Heart left ventricle (tissue), 16 donors: Measurements from ENCODE around the gene RAD51B. TPM values are rescaled to one million over a fixed set of nuclear protein-coding genes. Genes with fewer than 3 reads are reported as not detected.

Experiments used
- ATAC-seq, 4 donors: fragments of 200-7000 bp; cut with Tn5 transposase; one replicate each; pipeline ENCODE4 v1.9.1; 2020 to 2022; ENCODE audit warnings: moderate library complexity in 4 of 4, mild to moderate bottlenecking in 3 of 4, moderate number of reproducible peaks in 1 of 4
- DNase-seq, 5 donors: peaks; one replicate each; pipeline ENCODE4 v3.0.0-alpha.2; 2020
- H3K27ac ChIP-seq, 12 donors: fragments of 200-600 bp; sonication (generic) in 4 of 12; one replicate each; pipeline versions ENCODE4 v1.5.0 to v1.8.0; 2016 to 2022; ENCODE audit warnings: mild to moderate bottlenecking in 2 of 12
- H3K27me3 ChIP-seq, 9 donors: fragments of 200-600 bp; sonication (generic) in 2 of 9; one replicate each; pipeline versions ENCODE4 v1.5.1 to v1.8.0; 2016 to 2022; ENCODE audit warnings: mild to moderate bottlenecking in 3 of 9
- H3K36me3 ChIP-seq, 9 donors: fragments of 200-600 bp; sonication (generic) in 2 of 9; one replicate each; pipeline versions ENCODE4 v1.5.0 to v1.8.0; 2018 to 2022; ENCODE audit warnings: mild to moderate bottlenecking in 2 of 9
- H3K4me1 ChIP-seq, 12 donors: fragments of 200-600 bp; sonication (generic) in 4 of 12; one replicate each; pipeline versions ENCODE4 v1.5.0 to v1.8.0; 2016 to 2022; ENCODE audit warnings: mild to moderate bottlenecking in 3 of 12
- H3K4me3 ChIP-seq, 12 donors: fragments of 200-600 bp; sonication (generic) in 4 of 12; one replicate each; pipeline versions ENCODE4 v1.5.0 to v1.8.0; 2017 to 2022; ENCODE audit warnings: mild to moderate bottlenecking in 9 of 12, moderate library complexity in 4 of 12
- H3K9me3 ChIP-seq, 12 donors: fragments of 200-600 bp; sonication (generic) in 4 of 12; one replicate each; pipeline versions ENCODE4 v1.5.0 to v1.8.0; 2016 to 2022; ENCODE audit warnings: mild to moderate bottlenecking in 1 of 12
- CTCF ChIP-seq, 12 donors: fragments of 200-600 bp; sonication (generic) in 4 of 12; IDR thresholded peaks; one replicate each; pipeline versions ENCODE4 v1.5.0 to v1.8.0; 2018 to 2022; ENCODE audit warnings: antibody characterized with exemption in 12 of 12, mild to moderate bottlenecking in 5 of 12
- POLR2A ChIP-seq, 2 donors: fragments of 450-650 bp; IDR thresholded peaks; one replicate each; pipeline ENCODE4 v1.6.1; 2017; ENCODE audit warnings: antibody characterized with exemption in 2 of 2, mild to moderate bottlenecking in 2 of 2, moderate library complexity in 2 of 2
- WGBS, 4 donors: extraction: QIAGEN DNeasy Blood & Tissue Kit in 2 of 4; methylation state at CpG; one replicate each; pipeline versions ENCODE4 v1.1.5 to v1.1.7; 2013 to 2018; 5-methylcytosine and 5-hydroxymethylcytosine counted together
- intact Hi-C, 10 donors: fragments of 100-400 bp; cut with DNase I; formaldehyde crosslinking; loops; one replicate each; pipeline versions ENCODE4 v1.11.1 to v1.14.2; 2022
- polyA plus RNA-seq, 2 donors: library from polyadenylated mRNA; stranded (reverse); fragments of 200-250 nt; gene quantifications; one replicate each; pipeline ENCODE4 v1.2.3, GENCODE V29; 2013
- total RNA-seq, 9 donors: library from RNA; depleted of rRNA in 2 of 9; stranded (reverse); fragments of >200 nt in 2 of 9; fragmentation: NEBNext Ultra II Directional in 3 of 9; extraction: Animal tissue kit (Norgen Biotek cat#: 25700) in 3 of 9; gene quantifications; one replicate each; pipeline versions ENCODE4 v1.1.0 to v1.2.4, GENCODE V29; 2016 to 2023
- donor health status: ischemic (EF 13 %, LVEDD 7.1; RV severe dilation, severe dysfunction).
- donor health status: healthy with polysubstance abuse.
- donor health status: DM: no; HTN: yes; CAD: no.
- donor health status: DM: no; HTN: no; CAD: no.
- donor health status: ischemic (EF 25% LVEDD 6.9; RV normal size, moderate dysfunction).
- donor health status: ischemic (EF 25% LVEDD 5.7; RV mildly dilated, moderate dysfunction).
- donor health status: healthy.
- donor health status: DM: yes; HTN: yes; CAD: no.
- donor health status: ischemic (EF 35%, LVEDD 5.7; RV mildly dilated, moderate dysfunction).
- donor health status: nonischemic (EF 11% LVEDD 7.7; RV severe dilation, severe dysfunction).
- donor health status: DM: yes; HTN: yes; CAD: no.
- donor health status: PGD.
- donor health status: ischemic (EF 29% LVEDD 5.4; RV normal size, mild dysfunction).
- donor health status: nonischemic (EF 23%, LVEDD 6.1; RV moderate dilation, normal function).

RAD51B gene
- total and polyA plus RNA-seq, 11 donors, result 1.3 to 11.3 (median 3.2) TPM

- H3K36me3 ChIP-seq, result peaks cover 0 to 100% (median 100%) of the 10 kb centered on the region in 9 donors
- H3K4me3 ChIP-seq, result no peak overlapping the region
- 86 to 100% (median 97%) methylated on average over 1 of the region's 1 CpG for WGBS, 4 donors
- intact Hi-C loops, result no loop called here
- H3K9me3 ChIP-seq, result no peaks in the 10 kb centered on the region
- H3K27ac ChIP-seq, result no peak overlapping the region
- peaks cover 0 to 7% (median 0%) of the 10 kb centered on the region in 12 donors for H3K4me1 ChIP-seq
- no peaks in the 10 kb centered on the region for H3K27me3 ChIP-seq
- TF ChIP-seq CTCF (IDR thresholded peaks at IDR 0.05) (no peak), POLR2A (IDR thresholded peaks at IDR 0.05) (no peak)
- ATAC-seq (no peak), DNase-seq (no peak)
These were observed 31.9 kb upstream of the RAD51B start for GRCh38 chr14:67787673-67788072.

DNA sequence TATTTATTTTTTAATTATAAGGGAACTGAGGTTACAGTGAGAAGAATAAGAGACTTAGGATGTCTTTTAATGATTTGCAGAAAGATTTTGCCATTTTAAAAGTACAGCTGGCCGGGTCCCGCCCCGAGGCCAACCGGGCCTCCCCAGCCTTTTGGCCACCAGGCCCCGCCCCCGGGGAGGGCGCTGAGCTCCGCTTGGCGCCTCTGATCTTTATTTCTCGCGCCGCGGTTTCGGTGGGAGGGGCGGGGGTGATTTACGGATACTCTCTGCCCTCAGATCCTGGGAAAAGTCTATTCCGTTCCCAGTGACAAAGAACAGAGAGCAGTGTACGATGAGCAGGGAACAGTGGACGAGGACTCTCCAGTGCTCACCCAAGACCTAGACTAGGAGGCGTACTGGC lies 20.8 kb upstream of the RAD51B start:
- DNase-seq (no peak), ATAC-seq (no peak)
- Histone ChIP-seq H3K36me3 (peaks cover 0 to 100% (median 100%) of the 10 kb centered on the region in 9 donors), H3K9me3 (no peaks in the 10 kb centered on the region), H3K27me3 (no peaks in the 10 kb centered on the region), H3K4me3 (no peak overlapping the region), H3K27ac (no peak overlapping the region), H3K4me1 (no peaks in the 10 kb centered on the region)
- intact Hi-C loops, result no loop called here
- 86 to 96% (median 89%) methylated on average over 20 of the region's 20 CpGs for WGBS, 4 donors
- TF ChIP-seq POLR2A (IDR thresholded peaks at IDR 0.05) (no peak), CTCF (IDR thresholded peaks at IDR 0.05) (no peak)

GRCh38 chr14:67800743-67801142 lies 18.8 kb upstream of the RAD51B start:
- H3K9me3 ChIP-seq, result no peaks in the 10 kb centered on the region
- peaks cover 0 to 100% (median 100%) of the 10 kb centered on the region in 9 donors for H3K36me3 ChIP-seq
- no peaks in the 10 kb centered on the region for H3K4me1 ChIP-seq
- no peaks in the 10 kb centered on the region for H3K27me3 ChIP-seq
- 96 to 98% (median 97%) methylated on average over 4 of the region's 4 CpGs for WGBS, 4 donors
- ATAC-seq, result no peak
- TF ChIP-seq CTCF (IDR thresholded peaks at IDR 0.05) (no peak), POLR2A (IDR thresholded peaks at IDR 0.05) (no peak)
- DNase-seq, result no peak
- no peak overlapping the region for H3K27ac ChIP-seq
- intact Hi-C loops, result no loop called here
- no peak overlapping the region for H3K4me3 ChIP-seq

DNA sequence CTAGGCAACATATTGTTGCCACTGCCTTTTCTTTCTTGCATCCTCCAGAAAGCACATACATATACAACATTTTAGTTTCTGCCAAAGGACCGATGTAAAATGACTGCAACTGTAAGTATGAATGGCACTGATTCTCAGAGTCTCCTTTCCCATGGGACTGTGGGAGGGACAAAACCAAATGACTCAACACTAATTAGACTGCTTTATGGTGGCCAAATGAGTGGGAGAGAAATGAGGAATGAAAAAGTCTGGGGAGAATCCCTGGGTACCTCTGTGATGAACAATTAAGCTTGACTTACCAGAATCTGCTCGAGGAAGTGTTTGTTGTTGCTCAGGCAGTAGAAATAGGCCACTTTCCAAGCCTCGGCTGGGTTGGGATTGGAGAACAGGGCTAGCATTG lies 13.3 kb upstream of the RAD51B start:
- no peaks in the 10 kb centered on the region for H3K9me3 ChIP-seq
- peaks cover 0 to 100% (median 100%) of the 10 kb centered on the region in 9 donors for H3K36me3 ChIP-seq
- ATAC-seq (no peak), DNase-seq (no peak)
- no peaks in the 10 kb centered on the region for H3K27me3 ChIP-seq
- 64 to 79% (median 75%) methylated on average over 3 of the region's 3 CpGs for WGBS, 4 donors
- intact Hi-C loops, result no loop called here
- no peak overlapping the region for H3K27ac ChIP-seq
- H3K4me3 ChIP-seq, result no peak overlapping the region
- H3K4me1 ChIP-seq, result no peaks in the 10 kb centered on the region
- no peak for TF ChIP-seq POLR2A (IDR thresholded peaks at IDR 0.05)
- no peak for TF ChIP-seq CTCF (IDR thresholded peaks at IDR 0.05)
